Subcutaneous adipose tissue (tissue), 4 donors: ENCODE data around the gene DNAJC21. TPM values are rescaled to one million over a fixed set of nuclear protein-coding genes. Genes with fewer than 3 reads are reported as not detected.

Experiments
- CTCF ChIP-seq: fragments of 450-650 bp; IDR thresholded peaks from one replicate; pipeline ENCODE4 v1.5.1; 2016; ENCODE audit warnings: low read depth, mild to moderate bottlenecking, control low read depth, antibody characterized with exemption, moderate library complexity
- total RNA-seq, 4 donors: library from RNA; depleted of rRNA; stranded (reverse); fragments of >200 nt; gene quantifications; one replicate each; pipeline ENCODE4 v1.1.0, GENCODE V29; 2016

DNAJC21 gene
- total RNA-seq, 4 donors from 2014 or later = 32.1 to 43.9 (median 36.9) TPM

GRCh38 chr5:34895641-34896419 is 33.5 kb upstream of the DNAJC21 start:
- no peak for TF ChIP-seq CTCF

- no peak for TF ChIP-seq CTCF
These were observed 31.7 kb upstream of the DNAJC21 start for GRCh38 chr5:34897646-34898045.

- TF ChIP-seq CTCF = no peak
These were observed 31.0 kb upstream of the DNAJC21 start for GRCh38 chr5:34898258-34898895.

- TF ChIP-seq CTCF = no peak
These were observed 30.3 kb upstream of the DNAJC21 start for GRCh38 chr5:34899066-34899465.

- no peak for TF ChIP-seq CTCF
These were observed 28.7 kb upstream of the DNAJC21 start for GRCh38 chr5:34900652-34901051.

GRCh38 chr5:34903260-34903659 is 26.1 kb upstream of the DNAJC21 start:
- TF ChIP-seq CTCF = no peak

GRCh38 chr5:34905564-34905963 is 23.8 kb upstream of the DNAJC21 start:
- TF ChIP-seq CTCF = no peak
